Measurements from ENCODE around the gene CCSER2.
"Not testable (repeated sequence)": the region's sequence is repeated elsewhere in the genome, so short reads cannot be mapped to it uniquely, and the experiment has no call there.

DNA sequence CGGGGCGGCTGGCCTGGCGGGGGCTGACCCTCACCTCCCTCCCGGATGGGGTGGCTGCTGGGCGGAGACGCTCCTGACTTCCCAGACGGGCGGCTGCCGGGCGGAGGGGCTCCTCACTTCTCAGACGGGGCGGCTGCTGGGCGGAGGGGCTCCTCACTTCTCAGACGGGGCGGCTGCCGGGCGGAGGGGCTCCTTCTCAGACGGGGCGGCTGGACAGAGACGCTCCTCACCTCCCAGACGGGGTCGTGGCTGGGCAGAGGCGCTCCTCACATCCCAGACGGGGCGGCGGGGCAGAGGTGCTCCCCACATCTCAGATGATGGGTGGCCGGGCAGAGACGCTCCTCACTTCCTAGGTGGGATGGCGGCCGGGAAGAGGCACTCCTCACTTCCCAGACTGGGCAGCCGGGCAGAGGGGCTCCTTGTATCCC, 19.2 kb downstream of the CCSER2 start:
- not testable (repeated sequence) for TF ChIP-seq EP300 (IDR thresholded peaks at IDR 0.05); SMC3 (IDR thresholded peaks at IDR 0.05); BHLHE40 (IDR thresholded peaks at IDR 0.05; ENCODE audit: low read depth, low read length); MAZ (IDR thresholded peaks at IDR 0.05; ENCODE audit: borderline replicate concordance, low read depth, low read length); REST (IDR thresholded peaks at IDR 0.05); ZSCAN20 (CRISPR knock-in tag; IDR thresholded peaks at IDR 0.05); HDAC2 (IDR thresholded peaks at IDR 0.05)
- TF ChIP-seq, protein P1, sequence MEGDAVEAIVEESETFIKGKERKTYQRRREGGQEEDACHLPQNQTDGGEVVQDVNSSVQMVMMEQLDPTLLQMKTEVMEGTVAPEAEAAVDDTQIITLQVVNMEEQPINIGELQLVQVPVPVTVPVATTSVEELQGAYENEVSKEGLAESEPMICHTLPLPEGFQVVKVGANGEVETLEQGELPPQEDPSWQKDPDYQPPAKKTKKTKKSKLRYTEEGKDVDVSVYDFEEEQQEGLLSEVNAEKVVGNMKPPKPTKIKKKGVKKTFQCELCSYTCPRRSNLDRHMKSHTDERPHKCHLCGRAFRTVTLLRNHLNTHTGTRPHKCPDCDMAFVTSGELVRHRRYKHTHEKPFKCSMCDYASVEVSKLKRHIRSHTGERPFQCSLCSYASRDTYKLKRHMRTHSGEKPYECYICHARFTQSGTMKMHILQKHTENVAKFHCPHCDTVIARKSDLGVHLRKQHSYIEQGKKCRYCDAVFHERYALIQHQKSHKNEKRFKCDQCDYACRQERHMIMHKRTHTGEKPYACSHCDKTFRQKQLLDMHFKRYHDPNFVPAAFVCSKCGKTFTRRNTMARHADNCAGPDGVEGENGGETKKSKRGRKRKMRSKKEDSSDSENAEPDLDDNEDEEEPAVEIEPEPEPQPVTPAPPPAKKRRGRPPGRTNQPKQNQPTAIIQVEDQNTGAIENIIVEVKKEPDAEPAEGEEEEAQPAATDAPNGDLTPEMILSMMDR (IDR thresholded peaks at IDR 0.05) = not testable (repeated sequence)
- TF ChIP-seq, protein P2, sequence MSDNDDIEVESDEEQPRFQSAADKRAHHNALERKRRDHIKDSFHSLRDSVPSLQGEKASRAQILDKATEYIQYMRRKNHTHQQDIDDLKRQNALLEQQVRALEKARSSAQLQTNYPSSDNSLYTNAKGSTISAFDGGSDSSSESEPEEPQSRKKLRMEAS (IDR thresholded peaks at IDR 0.05) = not testable (repeated sequence)

All from A549 (cell line).